Activated CD4-positive, alpha-beta T cell treated with anti-CD3 and anti-CD28 coated beads, Interleukin-2, amount 50 U/mL, for 48 hours (primary cell): Measurements from ENCODE around the gene FAM53B.

Source experiments
- DNase-seq, 2 experiments: peaks; one replicate each; pipeline ENCODE4 v3.0.0-alpha.2; 2020

The FAM53B gene

DNA sequence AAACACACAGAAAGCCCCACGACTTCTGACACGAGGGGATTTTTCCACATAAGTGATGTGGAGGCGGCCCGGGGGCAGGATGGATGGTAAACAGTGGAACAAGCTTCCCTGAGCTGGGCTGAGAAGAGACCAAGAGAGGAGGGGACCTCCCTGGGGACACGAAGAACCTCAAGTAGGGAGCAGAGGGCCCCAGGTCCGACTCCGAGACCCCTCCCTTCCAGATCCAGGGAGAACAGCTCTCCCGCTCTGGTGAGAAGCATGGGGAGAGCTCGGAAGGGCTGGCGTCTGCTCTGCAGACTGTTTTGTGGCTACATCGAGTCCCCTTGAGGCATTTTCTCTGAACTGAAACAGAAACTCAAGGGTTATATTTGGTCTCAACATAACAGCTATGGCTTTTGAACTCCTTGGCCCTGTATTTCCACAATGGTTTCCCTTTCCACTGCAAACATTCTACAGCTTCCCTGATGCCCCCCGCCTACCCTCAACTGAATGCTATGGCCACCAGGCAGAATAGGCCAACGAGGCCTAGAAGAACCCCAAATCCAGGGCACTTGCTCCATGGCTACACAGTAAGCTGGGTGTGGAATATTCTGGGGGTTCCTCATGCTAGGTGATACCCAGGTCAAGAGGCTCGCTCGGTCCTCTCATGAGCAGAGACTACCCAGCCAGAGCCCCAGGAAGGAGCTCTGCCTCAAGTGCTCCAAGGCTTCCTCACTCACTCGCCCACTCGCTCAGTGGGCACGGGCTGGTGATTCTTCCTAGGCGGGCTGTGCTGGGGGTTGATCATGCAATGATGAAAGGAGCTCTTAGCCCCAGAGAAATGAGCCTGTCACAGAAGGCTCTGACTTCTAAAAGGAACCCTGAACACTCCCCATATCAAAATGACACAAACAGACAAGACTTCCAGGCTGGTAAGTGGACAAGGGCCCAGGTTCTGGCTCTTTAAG lies 47.5 kb downstream of the FAM53B start:
- peak in 1 of 2 experiments; percentile 42 for DNase-seq

DNA sequence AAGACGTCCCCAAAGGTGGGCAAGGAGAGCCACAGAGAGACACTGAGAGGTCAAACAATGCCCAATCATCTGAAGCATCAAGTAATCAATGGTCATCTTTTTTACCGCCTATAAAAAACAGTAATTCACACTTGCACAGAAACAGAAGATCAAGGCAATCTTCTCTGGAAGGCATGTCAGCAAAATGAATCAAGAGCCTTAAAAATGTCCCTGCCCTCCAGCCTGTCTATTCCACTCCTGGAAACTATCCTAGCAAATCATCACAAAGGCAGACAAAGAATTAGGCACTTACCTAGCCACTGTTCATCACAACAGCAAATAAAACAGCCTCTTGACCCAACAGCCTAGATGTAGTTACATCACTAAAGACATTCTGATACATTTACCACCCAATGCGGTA lies 48.9 kb downstream of the FAM53B start:
- no peak for DNase-seq

DNA sequence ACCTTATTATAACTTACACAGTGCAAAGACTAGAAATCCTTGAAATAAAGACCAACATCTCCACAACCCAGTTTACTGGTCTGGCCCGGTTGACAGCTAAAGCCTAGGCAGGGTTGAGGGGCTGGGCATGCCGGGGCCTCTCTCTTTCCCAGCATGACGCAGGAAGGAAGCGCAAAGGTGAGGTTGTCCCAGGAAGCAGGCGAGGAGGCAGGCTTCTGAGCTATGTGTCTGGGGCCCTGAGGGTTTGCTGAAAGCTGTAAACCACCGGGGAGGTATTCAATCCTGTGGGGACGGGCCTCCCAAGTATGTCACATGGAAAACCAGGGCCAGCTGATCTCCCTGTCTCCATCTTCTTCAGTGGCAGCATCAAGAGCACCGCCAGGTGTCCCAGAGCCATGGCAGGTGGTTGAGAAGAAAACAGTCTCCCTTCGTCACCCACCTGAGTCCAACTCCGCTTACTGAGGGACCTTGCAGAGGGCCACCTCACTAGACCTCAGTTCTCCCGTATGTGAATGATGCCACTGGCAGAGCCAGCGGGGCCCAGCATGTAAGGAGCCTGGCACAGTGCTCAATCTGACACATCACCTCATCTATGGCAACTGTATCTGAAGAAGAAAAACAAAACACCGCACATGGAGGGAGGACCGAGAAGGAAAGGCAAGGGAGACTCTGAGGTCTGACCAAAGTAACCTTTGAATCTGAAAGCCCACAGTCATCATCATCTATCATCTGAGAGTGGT lies 49.5 kb downstream of the FAM53B start:
- DNase-seq = no peak

DNA sequence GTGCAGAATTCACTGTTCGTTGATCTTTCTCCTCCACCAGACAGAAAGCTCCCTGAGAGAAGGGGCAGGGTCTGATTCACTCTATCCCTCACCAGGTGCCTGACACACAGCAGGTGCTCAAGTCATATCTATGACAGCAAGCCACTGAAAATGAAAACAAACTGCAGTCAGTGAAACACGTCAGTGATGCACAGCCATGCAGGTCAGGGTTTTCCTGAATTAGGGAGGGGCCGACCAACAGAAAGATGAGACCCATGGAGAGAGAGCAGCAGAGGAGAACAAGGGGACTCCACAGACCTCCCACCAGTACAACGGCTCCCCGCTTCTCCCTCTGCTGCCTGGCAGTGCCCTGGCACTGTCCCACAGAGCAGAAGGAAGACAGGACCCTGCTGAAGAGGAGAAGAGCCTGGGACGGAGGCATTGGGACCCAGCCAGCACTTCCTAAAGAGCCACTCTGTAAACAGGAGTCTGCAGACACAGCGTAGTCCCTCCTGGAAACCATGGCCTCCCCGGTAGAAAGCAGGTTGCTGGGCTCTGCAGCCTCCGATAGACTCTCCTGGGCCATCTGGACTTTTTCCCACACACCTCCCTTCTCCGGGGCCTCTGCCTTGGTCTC lies 50.3 kb downstream of the FAM53B start:
- DNase-seq = peak in 1 of 2 experiments; percentile 32

DNA sequence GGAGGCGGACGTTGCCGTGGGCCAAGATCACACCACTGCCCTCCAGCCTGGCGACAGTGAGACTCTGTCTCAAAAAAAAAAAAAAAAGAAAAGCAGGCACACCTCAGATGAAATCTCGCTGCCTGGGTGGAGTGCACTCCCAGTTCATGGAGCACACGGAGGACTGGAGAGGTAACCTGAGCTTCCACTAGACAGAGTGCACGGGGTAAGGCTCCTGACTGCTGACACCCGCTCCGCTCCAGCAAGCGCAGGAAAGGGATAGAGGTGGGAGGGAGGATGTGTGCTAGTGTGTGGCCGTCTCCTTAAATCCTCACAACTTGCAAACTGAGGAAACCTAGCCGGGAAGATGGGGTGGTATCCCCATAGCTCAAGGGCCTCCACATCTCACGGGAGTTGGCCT lies 50.8 kb downstream of the FAM53B start:
- no peak for DNase-seq

DNA sequence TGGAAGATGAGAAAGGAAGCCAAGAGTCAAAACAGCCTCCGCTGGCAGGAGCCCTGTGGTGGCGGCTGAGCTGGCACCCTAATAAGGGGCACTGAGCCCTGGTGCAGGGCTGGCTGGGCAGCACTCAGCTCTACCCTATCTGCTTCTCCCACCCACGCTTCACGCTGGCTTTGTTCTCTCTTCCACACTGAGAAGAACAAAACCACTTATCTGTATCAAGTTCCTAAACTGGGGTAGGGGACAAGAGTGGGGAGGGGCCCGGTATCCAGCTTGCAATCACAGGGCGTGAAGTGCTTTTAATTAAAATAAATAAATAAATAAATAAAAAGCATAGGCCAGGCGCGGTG lies 52.1 kb downstream of the FAM53B start:
- DNase-seq = no peak

DNA sequence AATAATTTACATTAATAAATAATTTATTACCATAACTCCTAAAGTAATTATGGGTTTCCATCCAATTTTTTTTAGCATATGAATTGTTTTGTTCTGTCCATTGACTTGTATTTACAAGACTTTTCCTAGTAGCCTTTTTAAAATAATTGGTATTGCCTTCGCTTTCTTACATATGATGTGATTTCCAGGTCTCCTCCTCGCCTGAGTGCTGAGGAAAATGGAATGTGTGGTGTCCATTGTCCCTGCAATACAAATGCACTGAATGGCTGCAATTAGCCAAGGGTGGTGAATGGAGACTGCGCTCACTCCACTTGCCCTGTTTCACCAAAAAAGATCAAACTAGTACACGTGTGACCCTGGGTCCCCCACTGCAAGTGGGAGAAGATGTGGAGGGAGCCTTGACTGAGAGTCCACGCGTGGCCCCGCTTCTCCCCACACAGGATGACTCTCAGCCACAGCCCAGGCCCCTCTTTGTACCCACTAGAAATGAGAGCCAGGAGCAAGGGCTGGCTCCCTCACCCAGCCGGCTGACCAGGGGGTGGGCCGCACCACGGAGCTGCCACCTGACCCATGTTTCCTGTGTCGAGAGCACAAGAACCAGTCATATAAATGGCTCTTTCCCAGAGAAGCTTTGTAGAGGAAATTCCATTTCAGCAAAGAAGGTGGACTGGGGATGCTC lies 52.6 kb downstream of the FAM53B start:
- no peak for DNase-seq

DNA sequence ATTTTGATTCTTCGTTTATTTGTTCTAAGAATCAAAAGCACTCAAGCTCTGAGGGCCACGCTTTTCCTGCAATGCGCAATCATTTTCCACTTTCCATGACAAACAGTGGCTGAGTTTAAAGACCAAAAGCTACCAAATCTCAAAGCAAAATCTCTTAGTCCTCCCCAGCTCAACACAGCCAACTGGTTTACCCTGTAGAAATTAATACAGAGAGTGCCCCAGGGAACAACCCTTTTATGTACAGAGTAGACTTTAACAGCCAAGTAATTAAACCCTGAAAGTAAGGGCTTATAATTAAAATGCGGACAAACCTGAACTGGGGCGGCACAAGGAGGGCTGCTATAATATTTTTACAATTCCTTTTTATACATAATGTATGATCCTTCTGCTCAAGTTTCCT lies 53.2 kb downstream of the FAM53B start:
- no peak for DNase-seq

DNA sequence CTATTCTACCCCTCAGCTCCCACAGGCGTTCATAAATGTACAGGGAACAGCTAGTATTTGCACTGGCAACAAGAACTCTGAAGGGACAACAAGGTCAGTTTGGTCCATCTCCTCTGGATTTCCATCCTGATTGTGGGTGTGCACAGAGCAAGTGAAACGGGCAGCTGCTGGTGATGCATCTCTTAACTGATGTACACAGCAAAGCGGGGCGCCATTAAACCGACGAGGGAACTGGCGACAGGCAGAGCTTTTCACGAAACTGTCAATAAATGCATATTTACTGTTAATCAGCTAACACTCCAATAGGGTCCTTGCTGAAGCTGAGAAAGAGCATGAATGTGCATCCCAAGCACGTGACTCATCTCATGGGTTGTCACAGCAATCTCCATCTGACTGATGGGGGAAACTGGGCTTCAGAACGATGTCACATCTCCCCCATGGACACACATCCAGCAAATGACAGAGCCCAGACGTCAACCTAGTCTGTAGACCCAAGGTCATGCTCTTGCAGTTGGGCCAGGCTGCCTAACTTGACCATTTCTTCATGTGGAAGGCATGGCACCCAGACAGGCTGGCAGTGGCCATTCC lies 54.2 kb downstream of the FAM53B start:
- peak; percentile 40 to 55 for DNase-seq

DNA sequence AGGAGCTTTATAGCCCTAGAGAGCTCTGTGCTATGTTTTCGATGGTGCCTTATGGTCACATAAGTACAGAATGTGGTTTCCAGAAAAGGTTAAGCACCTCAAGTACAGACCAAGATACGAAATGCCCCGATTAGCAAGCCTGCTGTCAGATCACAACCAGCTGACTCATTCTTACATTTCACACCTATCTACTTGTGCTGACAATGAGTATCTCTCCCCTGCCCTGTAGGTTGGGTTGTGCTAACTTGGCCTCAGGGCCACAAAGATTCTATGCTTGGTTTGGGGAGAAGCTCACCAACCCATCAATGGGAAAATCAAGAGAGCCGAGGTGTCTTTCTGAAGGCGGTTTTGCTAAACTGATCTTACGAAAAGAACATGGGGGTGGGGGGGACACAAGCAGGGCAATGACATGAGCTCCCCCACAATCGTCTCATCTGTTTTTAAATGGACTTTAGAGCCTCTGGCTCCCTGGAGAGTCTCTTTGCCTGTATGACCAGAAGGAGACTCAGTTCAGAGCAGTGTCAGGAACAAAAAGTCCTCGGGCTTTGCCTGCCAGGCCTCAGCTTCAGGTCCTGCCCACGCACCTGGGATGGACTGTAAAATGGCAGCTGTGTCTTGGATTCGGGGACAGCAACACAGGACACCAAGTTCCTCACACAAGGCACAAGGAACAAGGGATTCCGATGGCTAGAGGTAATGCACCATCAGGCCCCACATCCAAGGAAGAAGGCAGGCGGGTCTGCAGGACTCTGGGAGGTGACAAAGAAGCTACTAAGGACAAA lies 55.1 kb downstream of the FAM53B start:
- peak; percentile 65 to 75 for DNase-seq

DNA sequence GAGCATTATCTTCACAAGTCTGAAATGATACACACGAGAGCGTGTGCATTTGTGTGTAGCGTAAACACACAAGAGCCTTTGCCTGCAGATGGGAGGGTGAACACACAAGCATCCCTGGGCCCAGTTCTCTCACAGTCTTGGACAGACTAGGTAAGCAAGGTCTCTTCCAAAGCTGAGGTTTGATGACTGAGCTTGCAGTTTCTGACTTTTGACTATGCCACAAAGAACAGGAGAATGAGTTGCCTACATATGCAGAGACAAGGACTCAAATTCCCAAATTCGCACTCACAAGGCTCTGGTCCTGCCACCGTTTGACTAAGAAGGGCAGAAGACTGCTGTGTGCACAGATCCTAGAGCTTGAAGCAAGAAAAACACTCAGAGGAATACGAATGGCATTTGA lies 55.8 kb downstream of the FAM53B start:
- DNase-seq = no peak

DNA sequence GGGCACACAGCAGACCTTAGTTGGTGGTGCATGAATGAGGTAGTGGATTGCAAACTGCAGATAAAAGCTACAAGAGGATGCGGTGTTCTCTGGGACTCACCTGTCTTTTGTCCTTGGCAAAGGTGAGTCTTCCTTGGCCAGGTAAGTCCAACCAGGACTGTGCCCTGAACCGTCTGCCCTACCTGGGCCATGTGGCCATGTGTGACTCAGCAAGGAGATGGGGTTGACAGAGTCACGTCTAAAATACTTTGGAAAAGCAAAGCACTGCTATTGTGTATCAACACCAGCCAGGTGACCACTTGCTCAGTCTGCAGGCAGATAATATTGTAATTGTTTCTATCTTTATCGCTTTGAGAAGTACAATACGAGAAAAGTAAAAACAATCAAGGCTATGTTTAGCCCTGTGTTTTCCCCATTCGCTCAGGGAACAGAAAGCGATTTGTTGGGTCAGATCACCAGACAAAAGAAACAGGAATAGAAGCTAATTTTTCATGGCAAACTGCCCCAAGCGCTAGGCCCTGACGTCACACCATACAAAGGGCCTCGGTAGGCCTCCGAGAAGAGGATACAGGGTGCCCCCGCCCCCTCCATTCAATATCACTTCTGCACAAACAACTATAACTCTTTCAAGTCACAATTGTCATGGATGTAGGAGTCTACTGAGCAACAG lies 57.3 kb downstream of the FAM53B start:
- DNase-seq = no peak

DNA sequence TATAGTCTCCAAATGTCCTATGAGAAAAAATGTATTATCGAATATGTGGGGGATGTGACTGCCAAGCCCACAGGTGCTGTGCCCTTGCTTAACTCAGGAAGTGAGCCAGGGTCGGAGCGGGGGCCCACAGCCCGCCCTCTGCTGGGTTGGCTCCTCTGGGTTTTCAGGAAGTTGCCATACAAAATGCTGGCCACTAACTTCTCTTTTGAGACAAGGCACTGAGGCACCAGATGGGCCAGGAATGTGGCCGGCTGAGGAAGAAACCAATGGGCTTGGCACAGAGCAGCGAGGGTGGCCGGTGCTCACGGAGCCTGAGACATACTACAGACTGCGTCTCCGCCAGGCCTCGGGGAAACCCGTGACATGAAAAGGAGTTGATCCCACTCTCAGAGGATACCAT lies 58.9 kb downstream of the FAM53B start:
- DNase-seq = no peak

DNA sequence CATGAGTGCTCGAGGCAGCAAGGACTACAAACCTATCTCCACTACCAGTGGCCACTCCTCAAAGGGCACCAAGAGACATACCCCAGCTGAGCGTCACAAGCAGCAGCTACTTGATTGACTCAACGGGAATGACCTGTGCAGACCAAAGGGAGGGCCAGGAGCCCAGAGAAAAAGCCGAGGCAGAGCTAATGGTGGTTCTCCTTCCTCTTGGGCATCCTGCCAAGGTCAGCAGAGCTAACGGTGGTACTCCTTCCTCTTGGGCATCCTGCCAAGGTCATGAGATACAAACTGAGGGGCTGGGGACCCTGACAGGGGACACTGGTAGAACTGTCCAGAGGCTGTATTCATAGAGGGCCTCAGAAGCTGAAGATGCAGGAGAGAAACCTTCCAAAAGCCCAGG lies 60.4 kb downstream of the FAM53B start:
- no peak for DNase-seq

DNA sequence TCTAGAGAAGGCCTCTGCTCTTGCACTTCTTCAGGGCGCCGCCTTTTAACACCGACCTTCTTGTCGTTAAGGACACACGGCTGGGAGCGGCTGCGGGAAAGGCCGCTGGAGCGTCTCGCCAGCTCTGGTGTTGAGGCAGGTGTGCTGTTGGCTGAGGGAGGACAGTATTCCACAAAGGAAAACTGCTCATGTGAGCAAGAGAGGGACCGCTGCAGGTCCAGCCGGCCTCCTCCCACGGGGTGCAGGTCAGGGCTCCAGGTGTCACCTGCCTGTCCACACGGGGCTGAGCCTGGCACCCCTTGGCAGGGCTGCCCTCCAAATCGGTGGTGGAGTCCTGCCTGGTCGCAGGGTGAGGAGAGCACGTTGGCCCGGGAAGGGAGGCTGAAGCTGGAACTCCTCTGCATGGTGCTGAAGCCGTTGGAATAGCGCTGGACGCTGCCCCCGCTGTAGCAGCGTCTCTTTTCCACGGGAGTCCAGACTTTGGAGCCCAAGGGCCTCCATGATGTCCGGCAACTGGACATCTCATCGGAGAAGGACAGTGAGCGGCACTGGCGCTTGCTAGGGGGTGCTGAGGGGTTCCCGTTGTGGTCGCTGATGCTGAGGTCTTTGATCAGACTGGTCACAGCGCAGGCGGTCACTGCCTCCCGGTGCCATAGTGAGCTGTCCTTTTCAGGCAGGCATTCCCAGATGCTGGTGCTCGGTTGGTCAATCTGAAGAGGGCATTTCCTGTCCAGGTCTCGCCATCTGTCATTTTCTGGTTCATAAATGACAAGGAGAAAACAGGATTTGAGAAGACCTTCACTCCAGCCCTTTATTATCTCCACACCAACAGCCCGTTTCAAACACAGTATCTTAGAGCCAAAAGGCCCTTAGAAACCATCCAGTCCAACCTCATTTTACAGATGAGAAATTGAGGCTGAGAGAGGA lies 62.3 kb downstream of the FAM53B start:
- no peak for DNase-seq

DNA sequence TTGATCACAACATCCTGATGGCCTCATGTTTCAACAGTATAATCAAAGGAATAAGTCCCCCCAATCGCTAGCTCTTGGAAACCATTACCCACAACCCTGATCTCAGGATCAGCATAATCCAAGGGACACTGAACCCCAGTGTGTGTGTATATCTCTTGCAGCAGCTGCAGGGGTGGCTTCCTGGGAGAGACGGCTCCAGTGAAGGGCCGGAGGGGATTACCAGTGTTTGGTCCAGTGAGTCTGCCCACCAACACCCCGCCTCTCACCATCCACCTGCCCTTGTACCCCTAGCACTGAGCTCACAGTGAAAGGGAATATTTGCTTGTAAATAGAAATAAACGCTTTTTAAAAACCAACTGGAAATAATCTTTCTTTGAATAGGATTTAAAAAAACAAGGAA lies 63.1 kb downstream of the FAM53B start:
- no peak for DNase-seq

DNA sequence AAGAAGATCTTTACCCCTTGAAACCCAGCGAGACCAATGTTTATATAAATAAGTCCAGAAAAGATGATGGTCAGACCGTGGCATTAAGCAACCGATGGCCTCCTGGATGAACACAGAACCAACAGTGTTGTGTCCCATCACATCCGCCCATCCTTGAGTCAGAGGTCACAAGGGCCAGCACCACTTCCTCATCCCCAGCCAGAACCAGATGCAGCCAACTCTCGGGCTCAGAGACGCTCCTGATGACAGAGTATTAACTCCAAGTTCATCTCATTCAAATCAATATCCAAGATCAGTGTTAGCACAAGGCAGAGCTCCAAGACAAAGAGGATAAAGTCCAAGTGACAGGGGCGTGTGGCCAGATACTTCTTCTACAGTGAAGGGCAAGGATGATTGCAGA lies 63.5 kb downstream of the FAM53B start:
- DNase-seq = no peak

DNA sequence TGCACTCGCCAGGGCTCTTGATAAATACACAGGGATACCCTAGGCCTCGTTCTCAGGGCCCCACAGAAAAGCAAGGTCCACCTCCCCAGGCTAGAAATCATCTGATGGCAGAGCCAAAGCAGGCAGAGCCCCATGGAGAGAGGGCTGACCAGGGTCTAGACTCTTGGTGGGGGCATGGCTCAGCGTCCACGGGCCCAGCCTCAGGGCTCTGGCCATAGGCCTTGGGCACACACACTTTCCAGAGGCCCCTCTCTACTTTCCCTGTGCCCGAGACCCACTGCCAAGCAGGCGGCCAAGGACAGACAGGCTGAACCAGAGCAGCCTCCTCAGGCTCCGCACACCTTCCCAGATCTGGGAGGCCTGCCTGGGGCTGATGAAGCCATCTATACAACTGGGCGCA lies 64.8 kb downstream of the FAM53B start:
- DNase-seq = no peak

DNA sequence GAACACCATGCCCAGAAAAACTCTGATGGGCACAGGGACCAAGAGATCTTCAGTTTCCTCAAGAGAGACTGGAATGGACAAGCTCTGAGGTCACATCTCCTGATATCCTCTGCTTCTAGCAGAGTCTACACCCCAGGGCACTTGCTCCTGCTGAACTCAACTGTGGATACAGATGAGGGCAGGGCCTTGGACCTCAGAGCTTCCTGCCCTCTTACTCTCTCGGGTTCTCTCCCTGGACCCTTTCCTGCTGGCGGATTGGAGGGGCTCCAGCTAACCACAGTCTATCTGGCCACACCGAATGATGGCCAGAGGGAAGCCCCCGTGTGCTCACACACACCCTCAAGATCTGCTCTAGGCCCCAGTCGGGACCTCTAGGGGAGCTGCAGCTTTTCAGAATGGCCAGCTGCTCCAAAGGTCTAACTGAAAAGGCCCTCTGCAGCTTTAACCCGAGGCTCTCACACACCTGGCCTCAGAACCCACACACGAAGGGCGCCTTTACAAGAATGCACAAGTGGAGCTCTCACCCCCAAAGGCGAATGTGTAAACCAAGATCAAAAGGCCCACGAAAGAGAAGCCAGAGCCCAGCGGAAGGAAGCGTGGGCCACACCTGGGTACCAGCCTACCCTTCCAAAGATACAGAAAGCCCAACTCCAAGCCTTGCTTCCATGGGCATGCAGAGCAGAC lies 65.5 kb downstream of the FAM53B start:
- no peak for DNase-seq
